ENCODE measurements around the gene CLIP1. TPM values are rescaled to one million over a fixed set of nuclear protein-coding genes. Genes with fewer than 3 reads are reported as not detected.
A peak's percentile ranks its signal among the peaks of the same experiment; 100 is the strongest.

The CLIP1 gene
- total RNA-seq, 2 experiments from 2014 or later: 69.2 to 71.8 TPM

GRCh38 chr12:122304924-122305323 lies 117.5 kb downstream of the CLIP1 start:
- CTCF ChIA-PET: interaction anchor here (1.6 kb wide), 1 partner anchor 52 kb away, joined by 6 read pairs; no protein-coding TSS in a partner anchor
- DNase-seq: no peak
- no peak overlapping the region for H3K4me3 Mint-ChIP-seq
- POLR2A ChIA-PET: no interaction called here
- no peaks in the 10 kb centered on the region for H3K9me3 Mint-ChIP-seq
- H3K27ac Mint-ChIP-seq: no peak overlapping the region
- no peaks in the 10 kb centered on the region for H3K4me1 Mint-ChIP-seq (ENCODE audit: low read depth)
- peaks cover 20% of the 10 kb centered on the region for H3K36me3 Mint-ChIP-seq
- H3K27me3 Mint-ChIP-seq: no peaks in the 10 kb centered on the region
- intact Hi-C loops (cut with micrococcal nuclease): no loop called here

- H3K4me1 Mint-ChIP-seq (ENCODE audit: low read depth): no peaks in the 10 kb centered on the region
- H3K36me3 Mint-ChIP-seq: peaks cover 20% of the 10 kb centered on the region
- H3K27me3 Mint-ChIP-seq: no peaks in the 10 kb centered on the region
- intact Hi-C loops (cut with micrococcal nuclease): no loop called here
- no peak for DNase-seq
- CTCF ChIA-PET: no interaction called here
- H3K4me3 Mint-ChIP-seq: no peak overlapping the region
- H3K27ac Mint-ChIP-seq: no peak overlapping the region
- POLR2A ChIA-PET: interaction anchor here (0.5 kb wide), 1 partner anchor 162 kb away, joined by 5 read pairs; no protein-coding TSS in a partner anchor
- no peaks in the 10 kb centered on the region for H3K9me3 Mint-ChIP-seq
These were observed 119.4 kb downstream of the CLIP1 start for GRCh38 chr12:122303068-122303467.

- Mint-ChIP-seq H3K4me3 (no peak overlapping the region), H3K36me3 (peaks cover 23% of the 10 kb centered on the region), H3K9me3 (no peaks in the 10 kb centered on the region), H3K27me3 (no peaks in the 10 kb centered on the region), H3K27ac (no peak overlapping the region), H3K4me1 (ENCODE audit: low read depth) (peaks cover under 1% of the 10 kb centered on the region)
- intact Hi-C loops (cut with micrococcal nuclease): no loop called here
- CTCF ChIA-PET: no interaction called here
- no peak for DNase-seq
- POLR2A ChIA-PET: no interaction called here
These were observed 124.3 kb downstream of the CLIP1 start for GRCh38 chr12:122298071-122298748.

- CTCF ChIA-PET: no interaction called here
- POLR2A ChIA-PET: no interaction called here
- Mint-ChIP-seq H3K27me3 (no peaks in the 10 kb centered on the region), H3K4me3 (no peak overlapping the region), H3K36me3 (peaks cover 26% of the 10 kb centered on the region), H3K9me3 (no peaks in the 10 kb centered on the region), H3K27ac (no peak overlapping the region), H3K4me1 (ENCODE audit: low read depth) (peaks cover 4% of the 10 kb centered on the region)
- intact Hi-C loops (cut with micrococcal nuclease): no loop called here
- DNase-seq: no peak
These were observed 125.0 kb downstream of the CLIP1 start for GRCh38 chr12:122297494-122297893.

GRCh38 chr12:122295877-122296276 lies 126.6 kb downstream of the CLIP1 start:
- Mint-ChIP-seq H3K9me3 (no peaks in the 10 kb centered on the region), H3K27me3 (no peaks in the 10 kb centered on the region), H3K4me1 (ENCODE audit: low read depth) (peaks cover 4% of the 10 kb centered on the region), H3K4me3 (no peak overlapping the region), H3K27ac (no peak overlapping the region), H3K36me3 (peaks cover 24% of the 10 kb centered on the region)
- intact Hi-C loops (cut with micrococcal nuclease): no loop called here
- no peak for DNase-seq
- CTCF ChIA-PET: interaction anchor here (1.0 to 1.6 kb wide), 2 partner anchors 60 to 196 kb away, joined by 3 read pairs; no protein-coding TSS in a partner anchor
- POLR2A ChIA-PET: no interaction called here

- intact Hi-C loops (cut with micrococcal nuclease): no loop called here
- ChIA-PET CTCF (interaction anchor here (0.7 kb wide), 1 partner anchor 179 kb away, joined by 3 read pairs; no protein-coding TSS in a partner anchor), POLR2A (interaction anchor here (0.6 to 0.7 kb wide), 2 partner anchors 150 to 155 kb away, joined by 3 read pairs; no protein-coding TSS in a partner anchor)
- Mint-ChIP-seq H3K4me3 (no peak overlapping the region), H3K4me1 (ENCODE audit: low read depth) (peaks cover 8% of the 10 kb centered on the region), H3K9me3 (no peaks in the 10 kb centered on the region), H3K27me3 (no peaks in the 10 kb centered on the region), H3K27ac (no peak overlapping the region), H3K36me3 (peaks cover 18% of the 10 kb centered on the region)
- DNase-seq: peak; percentile 22
These were observed 129.4 kb downstream of the CLIP1 start for GRCh38 chr12:122293081-122293480.

GRCh38 chr12:122291431-122291830 lies 131.0 kb downstream of the CLIP1 start:
- no peaks in the 10 kb centered on the region for H3K27me3 Mint-ChIP-seq
- no peak overlapping the region for H3K4me3 Mint-ChIP-seq
- no peaks in the 10 kb centered on the region for H3K9me3 Mint-ChIP-seq
- DNase-seq: no peak
- ChIA-PET CTCF (interaction anchor here (0.6 kb wide), 1 partner anchor 64 kb away, joined by 6 read pairs; no protein-coding TSS in a partner anchor), POLR2A (no interaction called here)
- H3K27ac Mint-ChIP-seq: no peak overlapping the region
- H3K4me1 Mint-ChIP-seq (ENCODE audit: low read depth): peaks cover 11% of the 10 kb centered on the region
- H3K36me3 Mint-ChIP-seq: peaks cover 12% of the 10 kb centered on the region
- intact Hi-C loops (cut with micrococcal nuclease): no loop called here

GRCh38 chr12:122283680-122284079 lies 138.8 kb downstream of the CLIP1 start:
- ChIA-PET POLR2A (no interaction called here), CTCF (interaction anchor here (0.7 kb wide), 1 partner anchor 135 kb away, joined by 3 read pairs; no protein-coding TSS in a partner anchor)
- DNase-seq: no peak
- Mint-ChIP-seq H3K9me3 (no peaks in the 10 kb centered on the region), H3K27me3 (no peaks in the 10 kb centered on the region), H3K27ac (no peak overlapping the region), H3K36me3 (peaks cover 9% of the 10 kb centered on the region), H3K4me1 (ENCODE audit: low read depth) (peaks cover 6% of the 10 kb centered on the region), H3K4me3 (no peak overlapping the region)
- intact Hi-C loops (cut with micrococcal nuclease): no loop called here

GRCh38 chr12:122282061-122282460 lies 140.4 kb downstream of the CLIP1 start:
- Mint-ChIP-seq H3K9me3 (no peaks in the 10 kb centered on the region), H3K4me3 (no peak overlapping the region)
- POLR2A ChIA-PET: no interaction called here

GRCh38 chr12:122276242-122276641 lies 146.2 kb downstream of the CLIP1 start:
- Mint-ChIP-seq H3K4me3 (no peak overlapping the region), H3K36me3 (peaks cover 28% of the 10 kb centered on the region), H3K27me3 (no peaks in the 10 kb centered on the region), H3K27ac (no peak overlapping the region), H3K9me3 (no peaks in the 10 kb centered on the region), H3K4me1 (ENCODE audit: low read depth) (no peaks in the 10 kb centered on the region)
- intact Hi-C loops (cut with micrococcal nuclease): no loop called here
- ChIA-PET CTCF (no interaction called here), POLR2A (no interaction called here)
- DNase-seq: no peak

More at GRCh38 chr12:122282061-122282460, 140.4 kb downstream of the CLIP1 start:
- no peak overlapping the region for H3K27ac Mint-ChIP-seq
- CTCF ChIA-PET: interaction anchor here (0.6 to 1.3 kb wide), 2 partner anchors 189 to 470 kb away, joined by 3 read pairs; no protein-coding TSS in a partner anchor
- H3K36me3 Mint-ChIP-seq: peaks cover 12% of the 10 kb centered on the region
- DNase-seq: no peak
- H3K4me1 Mint-ChIP-seq (ENCODE audit: low read depth): no peaks in the 10 kb centered on the region
- intact Hi-C loops (cut with micrococcal nuclease): no loop called here
- H3K27me3 Mint-ChIP-seq: no peaks in the 10 kb centered on the region

GRCh38 chr12:122275459-122275858 lies 147.0 kb downstream of the CLIP1 start:
- CTCF ChIA-PET: no interaction called here
- H3K27me3 Mint-ChIP-seq: no peaks in the 10 kb centered on the region
- peaks cover 28% of the 10 kb centered on the region for H3K36me3 Mint-ChIP-seq
- no peak overlapping the region for H3K4me3 Mint-ChIP-seq
- H3K27ac Mint-ChIP-seq: no peak overlapping the region
- POLR2A ChIA-PET: no interaction called here
- H3K4me1 Mint-ChIP-seq (ENCODE audit: low read depth): no peaks in the 10 kb centered on the region
- no peak for DNase-seq
- intact Hi-C loops (cut with micrococcal nuclease): no loop called here
- H3K9me3 Mint-ChIP-seq: no peaks in the 10 kb centered on the region

- Mint-ChIP-seq H3K36me3 (peaks cover 19% of the 10 kb centered on the region), H3K27me3 (peaks cover 3% of the 10 kb centered on the region), H3K27ac (peak within 1 kb of the TSS; percentile 99), H3K4me1 (ENCODE audit: low read depth) (peaks cover 19% of the 10 kb centered on the region), H3K4me3 (peak within 1 kb of the TSS; percentile 99), H3K9me3 (peaks cover 2% of the 10 kb centered on the region)
- intact Hi-C loops (cut with micrococcal nuclease): loop anchor here (1.0 to 10.0 kb wide), 4 partner anchors 21 to 260 kb away; partner anchors contain the start of genes B3GNT4, DIABLO, KNTC1 and RSRC2
- DNase-seq: peak; percentile 97
- ChIA-PET CTCF (interaction anchor here (0.7 to 2.5 kb wide), 9 partner anchors 22 to 320 kb away, joined by 3 to 10 read pairs (median 4); partner anchors contain the start of gene DIABLO), POLR2A (interaction anchor here (0.6 to 1.7 kb wide), 13 partner anchors 22 to 1734 kb away, joined by 3 to 7 read pairs (median 4); partner anchors contain the start of gene ZCCHC8)
These were observed 156.1 kb downstream of the CLIP1 start, which contains the start of gene VPS33A for GRCh38 chr12:122266230-122266901. Gene VPS33A (minus strand): TSS chr12:122266494. CDS start chr12:122266408, 86 bp downstream.
